OCI-LY1 (cell line): ENCODE measurements around the gene P4HA1.

Experiments
- EZH2 ChIP-seq: fragments of 200-600 bp; sonication (generic), shearing (Covaris generic); IDR thresholded peaks from 2 replicates; pipeline ENCODE4 v1.8.0; 2017; ENCODE audit warnings: borderline replicate concordance, mixed run types, mild to moderate bottlenecking, antibody characterized with exemption, low read length, moderate library complexity, mixed read lengths
- TF ChIP-seq, protein P1 (sequence below): fragments of 200-600 bp; sonication (generic), shearing (Covaris generic); IDR thresholded peaks from 2 replicates; pipeline ENCODE4 v1.5.1; 2017; ENCODE audit warnings: mild to moderate bottlenecking, antibody characterized with exemption, low read length, moderate library complexity, mixed read lengths

DNA sequence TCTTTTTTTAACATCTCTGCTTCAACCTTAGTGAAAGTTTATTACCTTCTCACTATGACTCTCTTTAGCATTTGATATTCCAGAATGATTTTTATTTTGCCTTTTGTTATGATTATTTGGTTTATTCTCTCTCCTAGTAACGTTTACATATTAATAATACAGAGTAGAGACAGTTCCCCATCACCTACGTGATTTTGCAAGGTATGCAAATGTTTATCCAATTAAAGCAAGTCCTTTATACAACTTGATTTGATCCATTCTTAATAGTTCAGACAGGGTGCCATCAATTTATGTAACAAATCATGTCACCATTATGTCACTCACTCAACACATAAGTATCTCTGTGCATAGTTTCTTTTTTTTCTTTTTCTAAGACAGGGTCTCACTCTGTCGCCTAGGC, 44.9 kb upstream of the P4HA1 start:
- TF ChIP-seq, protein P1, sequence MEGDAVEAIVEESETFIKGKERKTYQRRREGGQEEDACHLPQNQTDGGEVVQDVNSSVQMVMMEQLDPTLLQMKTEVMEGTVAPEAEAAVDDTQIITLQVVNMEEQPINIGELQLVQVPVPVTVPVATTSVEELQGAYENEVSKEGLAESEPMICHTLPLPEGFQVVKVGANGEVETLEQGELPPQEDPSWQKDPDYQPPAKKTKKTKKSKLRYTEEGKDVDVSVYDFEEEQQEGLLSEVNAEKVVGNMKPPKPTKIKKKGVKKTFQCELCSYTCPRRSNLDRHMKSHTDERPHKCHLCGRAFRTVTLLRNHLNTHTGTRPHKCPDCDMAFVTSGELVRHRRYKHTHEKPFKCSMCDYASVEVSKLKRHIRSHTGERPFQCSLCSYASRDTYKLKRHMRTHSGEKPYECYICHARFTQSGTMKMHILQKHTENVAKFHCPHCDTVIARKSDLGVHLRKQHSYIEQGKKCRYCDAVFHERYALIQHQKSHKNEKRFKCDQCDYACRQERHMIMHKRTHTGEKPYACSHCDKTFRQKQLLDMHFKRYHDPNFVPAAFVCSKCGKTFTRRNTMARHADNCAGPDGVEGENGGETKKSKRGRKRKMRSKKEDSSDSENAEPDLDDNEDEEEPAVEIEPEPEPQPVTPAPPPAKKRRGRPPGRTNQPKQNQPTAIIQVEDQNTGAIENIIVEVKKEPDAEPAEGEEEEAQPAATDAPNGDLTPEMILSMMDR, result no peak
- no peak for TF ChIP-seq EZH2
